Fibroblast of lung (primary cell): ENCODE data around the gene TNS3. TPM values are rescaled to one million over a fixed set of nuclear protein-coding genes. Genes with fewer than 3 reads are reported as not detected.
A peak's percentile ranks its signal among the peaks of the same experiment; 100 is the strongest.

Experiments
- DNase-seq, 2 donors: peaks; one replicate each; pipeline versions ENCODE4 v3.0.0 to v3.0.0-alpha.2; 2010; ENCODE audit warnings: low read depth in 2 of 2
- H2AFZ ChIP-seq: 2 replicates; pipeline ENCODE4 v1.5.1; 2012; ENCODE audit warnings: low read length, control low read depth, inconsistent platforms
- H3K27ac ChIP-seq: 2 replicates; pipeline ENCODE4 v1.5.1; 2011; ENCODE audit warnings: low read length, control low read depth; ENCODE audit not compliant: insufficient read depth
- H3K27me3 ChIP-seq: 2 replicates; pipeline ENCODE4 v1.5.1; 2011; ENCODE audit warnings: mild to moderate bottlenecking, low read length; ENCODE audit not compliant: control insufficient read depth, insufficient read depth
- H3K36me3 ChIP-seq: 2 replicates; pipeline ENCODE4 v1.5.1; 2011; ENCODE audit warnings: low read length; ENCODE audit not compliant: control insufficient read depth, insufficient read depth
- H3K4me1 ChIP-seq: 2 replicates; pipeline ENCODE4 v1.5.1; 2011; ENCODE audit warnings: low read length; ENCODE audit not compliant: control insufficient read depth, insufficient read depth; ENCODE audit errors: extremely low read depth
- H3K4me2 ChIP-seq: 2 replicates; pipeline ENCODE4 v1.5.1; 2011; ENCODE audit warnings: low read length, control low read depth; ENCODE audit not compliant: insufficient read depth; ENCODE audit errors: extremely low read depth
- H3K4me3 ChIP-seq, 4 experiments: fragments of 200-600 bp in 1 of 4; sonication (generic) in 1 of 4; replicated peaks in 1 of 4; 2 replicates each; pipeline ENCODE4 v1.5.1; 2011 to 2016; ENCODE audit warnings: low read length in 4 of 4, low read depth in 3 of 4, mild to moderate bottlenecking in 3 of 4, control low read depth in 2 of 4, inconsistent platforms in 1 of 4, mixed read lengths in 1 of 4; ENCODE audit not compliant: insufficient read depth in 1 of 4; ENCODE audit errors: control extremely low read depth in 1 of 4
- H3K79me2 ChIP-seq: 2 replicates; pipeline ENCODE4 v1.5.1; 2012; ENCODE audit warnings: mild to moderate bottlenecking, low read length, inconsistent platforms; ENCODE audit not compliant: control insufficient read depth, insufficient read depth
- H3K9ac ChIP-seq: 2 replicates; pipeline ENCODE4 v1.5.1; 2011; ENCODE audit warnings: mild to moderate bottlenecking, low read length, control low read depth; ENCODE audit not compliant: insufficient read depth
- H3K9me3 ChIP-seq: 2 replicates; pipeline ENCODE4 v1.5.1; 2012; ENCODE audit warnings: low read depth, low read length; ENCODE audit not compliant: control insufficient read depth, insufficient read depth
- H4K20me1 ChIP-seq: 2 replicates; pipeline ENCODE4 v1.5.1; 2011; ENCODE audit warnings: low read length; ENCODE audit not compliant: control insufficient read depth, insufficient read depth; ENCODE audit errors: extremely low read depth
- EZH2 ChIP-seq: IDR thresholded peaks from 2 replicates; pipeline ENCODE4 v1.5.1; 2012; ENCODE audit warnings: low read length, control low read depth, mild to moderate bottlenecking; ENCODE audit errors: missing control alignments
- polyA plus RNA-seq, 2 donors: library from polyadenylated mRNA; depleted of rRNA in 1 of 2; stranded (reverse) in 1 of 2; unstranded in 1 of 2; fragments of >200 nt; gene quantifications; 2 replicates each; pipeline ENCODE4 v1.2.1, GENCODE V29; 2011 to 2012; ENCODE audit warnings: missing spikeins in 1 of 2
- total RNA-seq: library from RNA; depleted of rRNA; stranded (reverse); fragments of >200 nt; gene quantifications from 2 replicates; pipeline ENCODE4 v1.2.1, GENCODE V29; 2014
- TF ChIP-seq, protein P1 (sequence below), 2 donors: IDR thresholded peaks in 1 of 2; conservative IDR thresholded peaks in 1 of 2; 1 replicate in 1 of 2; 2 replicates in 1 of 2; pipeline ENCODE4 v1.5.1; 2011 to 2012; ENCODE audit warnings: low read length in 2 of 2, control low read depth in 1 of 2, inconsistent platforms in 1 of 2, low read depth in 1 of 2, mild to moderate bottlenecking in 1 of 2

TNS3 gene
- total and polyA plus RNA-seq, 2 donors (not counting 1 experiment from before 2014, with no cell fraction given): 74.4 to 88.8 TPM

DNA sequence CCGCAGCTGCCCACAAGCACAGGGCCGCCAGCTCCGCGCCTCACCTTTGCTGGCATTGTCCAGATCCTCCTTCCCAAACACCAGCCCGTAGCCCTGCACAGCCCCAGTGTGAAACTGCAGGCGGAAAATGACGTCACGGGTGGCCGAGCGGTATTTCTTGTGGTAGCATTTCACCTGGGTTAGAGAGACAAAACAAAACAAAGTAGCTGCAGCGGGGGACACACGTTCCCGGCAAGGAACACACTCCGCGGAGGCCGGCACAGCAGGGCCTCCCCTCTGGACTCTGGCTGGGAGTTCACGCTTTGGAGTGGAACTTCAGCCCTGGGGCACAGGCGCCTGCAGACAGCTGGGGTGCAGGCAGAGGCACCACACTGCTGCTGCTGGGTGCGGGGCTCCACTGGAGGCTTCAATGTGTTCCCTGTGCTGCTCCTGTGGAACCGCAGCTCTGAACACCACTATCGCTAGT is 181.1 kb downstream of the TNS3 start:
- Histone ChIP-seq H3K4me1 (no peaks in the 10 kb centered on the region), H3K9me3 (no peaks in the 10 kb centered on the region), H4K20me1 (no peaks in the 10 kb centered on the region), H3K4me2 (no peak overlapping the region), H2AFZ (no peak overlapping the region), H3K9ac (no peak overlapping the region), H3K27me3 (no peaks in the 10 kb centered on the region), H3K27ac (no peak overlapping the region), H3K79me2 (no peaks in the 10 kb centered on the region), H3K36me3 (peaks cover 7% of the 10 kb centered on the region), H3K4me3 (no peak overlapping the region)
- TF ChIP-seq, protein P1, sequence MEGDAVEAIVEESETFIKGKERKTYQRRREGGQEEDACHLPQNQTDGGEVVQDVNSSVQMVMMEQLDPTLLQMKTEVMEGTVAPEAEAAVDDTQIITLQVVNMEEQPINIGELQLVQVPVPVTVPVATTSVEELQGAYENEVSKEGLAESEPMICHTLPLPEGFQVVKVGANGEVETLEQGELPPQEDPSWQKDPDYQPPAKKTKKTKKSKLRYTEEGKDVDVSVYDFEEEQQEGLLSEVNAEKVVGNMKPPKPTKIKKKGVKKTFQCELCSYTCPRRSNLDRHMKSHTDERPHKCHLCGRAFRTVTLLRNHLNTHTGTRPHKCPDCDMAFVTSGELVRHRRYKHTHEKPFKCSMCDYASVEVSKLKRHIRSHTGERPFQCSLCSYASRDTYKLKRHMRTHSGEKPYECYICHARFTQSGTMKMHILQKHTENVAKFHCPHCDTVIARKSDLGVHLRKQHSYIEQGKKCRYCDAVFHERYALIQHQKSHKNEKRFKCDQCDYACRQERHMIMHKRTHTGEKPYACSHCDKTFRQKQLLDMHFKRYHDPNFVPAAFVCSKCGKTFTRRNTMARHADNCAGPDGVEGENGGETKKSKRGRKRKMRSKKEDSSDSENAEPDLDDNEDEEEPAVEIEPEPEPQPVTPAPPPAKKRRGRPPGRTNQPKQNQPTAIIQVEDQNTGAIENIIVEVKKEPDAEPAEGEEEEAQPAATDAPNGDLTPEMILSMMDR (conservative IDR thresholded peaks at IDR 0.05 in 1 of 2, IDR thresholded peaks at IDR 0.05 in 1 of 2; ENCODE audit: low read depth in 1 of 2, low read length in 2 of 2): no peak
- no peak for TF ChIP-seq EZH2
- DNase-seq: no peak

DNA sequence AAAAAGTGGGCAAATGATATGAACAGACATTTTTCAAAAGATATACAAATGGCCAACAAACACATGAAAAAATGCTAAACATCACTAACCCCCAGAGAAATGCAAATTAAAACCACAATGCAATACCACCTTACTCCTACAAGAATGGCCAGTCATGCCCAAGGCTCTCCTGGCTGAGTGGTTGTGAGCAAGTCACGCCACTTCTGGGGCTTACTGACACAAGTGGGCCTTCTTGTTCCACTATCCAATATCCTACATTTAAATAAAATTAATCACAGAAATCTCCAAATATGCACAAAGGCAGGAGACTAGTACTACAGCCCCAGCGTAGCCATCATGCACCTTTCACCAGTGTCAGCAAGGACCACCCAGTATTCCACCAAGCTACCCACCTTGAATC is 181.9 kb downstream of the TNS3 start:
- Histone ChIP-seq H3K36me3 (peaks cover 11% of the 10 kb centered on the region), H4K20me1 (no peaks in the 10 kb centered on the region), H3K9ac (no peak overlapping the region), H3K4me2 (no peak overlapping the region), H3K79me2 (no peaks in the 10 kb centered on the region), H3K4me1 (no peaks in the 10 kb centered on the region), H2AFZ (no peak overlapping the region), H3K9me3 (no peaks in the 10 kb centered on the region), H3K4me3 (no peak overlapping the region), H3K27me3 (no peaks in the 10 kb centered on the region), H3K27ac (no peak overlapping the region)
- peak in 1 of 2 donors; percentile 36 for DNase-seq
- TF ChIP-seq EZH2: no peak
- TF ChIP-seq, protein P1 (conservative IDR thresholded peaks at IDR 0.05 in 1 of 2, IDR thresholded peaks at IDR 0.05 in 1 of 2; ENCODE audit: low read depth in 1 of 2, low read length in 2 of 2): no peak

DNA sequence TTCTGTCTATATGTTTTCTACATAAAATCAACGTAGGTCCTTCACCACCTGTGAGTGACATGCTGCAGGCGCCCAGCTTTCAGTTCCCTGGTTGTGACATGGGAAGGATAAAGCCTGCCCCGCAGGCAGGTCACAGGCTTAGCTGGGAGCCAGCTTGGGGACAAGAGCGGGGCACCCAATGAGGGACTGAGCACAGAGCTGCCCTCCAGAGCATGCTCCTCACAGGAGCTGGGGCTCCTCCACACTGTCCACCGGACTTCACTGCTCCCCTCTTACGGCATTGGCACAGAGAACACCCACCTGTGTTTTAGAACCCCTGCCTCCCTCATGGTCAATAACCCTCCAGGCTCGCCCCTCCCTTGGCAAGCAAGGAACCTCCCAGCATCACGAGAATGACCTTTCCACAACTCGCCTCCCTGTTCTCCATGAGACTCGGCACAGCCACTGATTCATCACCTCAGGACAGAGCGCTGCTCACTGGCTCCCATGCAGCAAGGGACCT is 187.1 kb downstream of the TNS3 start:
- H3K36me3 ChIP-seq: peaks cover 13% of the 10 kb centered on the region
- H3K79me2 ChIP-seq: no peaks in the 10 kb centered on the region
- H3K9me3 ChIP-seq: no peaks in the 10 kb centered on the region
- no peak overlapping the region for H3K4me3 ChIP-seq
- no peaks in the 10 kb centered on the region for H3K27me3 ChIP-seq
- TF ChIP-seq, protein P1 (conservative IDR thresholded peaks at IDR 0.05 in 1 of 2, IDR thresholded peaks at IDR 0.05 in 1 of 2; ENCODE audit: low read depth in 1 of 2, low read length in 2 of 2): no peak
- TF ChIP-seq EZH2: no peak
- H4K20me1 ChIP-seq: no peaks in the 10 kb centered on the region
- no peak overlapping the region for H3K27ac ChIP-seq
- H3K9ac ChIP-seq: no peak overlapping the region
- peaks cover 8% of the 10 kb centered on the region for H3K4me1 ChIP-seq
- H3K4me2 ChIP-seq: no peak overlapping the region
- no peak for DNase-seq
- H2AFZ ChIP-seq: no peak overlapping the region
